ENCODE data around the gene CST7. TPM values are rescaled to one million over a fixed set of nuclear protein-coding genes. Genes with fewer than 3 reads are reported as not detected.

CST7 gene
- polyA plus RNA-seq, 1 donor, result 1.9 TPM

DNA sequence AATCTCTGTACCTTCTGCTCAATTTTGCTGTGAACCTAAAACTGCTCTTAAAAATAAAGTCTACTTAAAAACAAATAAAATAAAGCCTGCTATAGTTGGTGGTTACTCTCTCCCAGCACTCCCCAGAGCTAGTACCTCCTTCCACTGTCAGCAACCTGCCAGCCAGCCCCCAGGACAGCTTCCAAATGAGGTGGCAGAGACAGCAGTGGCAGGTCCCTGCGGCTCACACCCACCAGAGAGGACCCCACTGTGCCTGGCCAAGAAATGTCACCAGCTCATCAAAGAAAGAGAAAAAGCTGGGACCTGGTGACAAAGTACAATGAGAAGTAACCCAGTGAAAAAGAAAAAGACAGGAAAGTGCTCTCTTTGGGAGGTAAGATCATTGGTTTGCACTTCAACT, 28.3 kb downstream of the CST7 start:
- no CpG with 5 or more reads among the region's 1 CpG for WGBS (ENCODE audit: insufficient coverage, low lambda C conversion rate)
- Histone ChIP-seq H3K4me1 (ENCODE audit: control insufficient read depth, insufficient read depth, low read length) (no peaks in the 10 kb centered on the region), H3K36me3 (ENCODE audit: control insufficient read depth, insufficient read depth, low read length) (peaks cover 60% of the 10 kb centered on the region), H3K4me3 (ENCODE audit: low read length) (no peak overlapping the region), H3K27ac (ENCODE audit: low read length) (no peak overlapping the region), H3K27me3 (ENCODE audit: control insufficient read depth, insufficient read depth, low read length) (no peaks in the 10 kb centered on the region), H3K9me3 (ENCODE audit: control insufficient read depth, low read depth, low read length) (peaks cover 15% of the 10 kb centered on the region)
- no peak for DNase-seq

DNA sequence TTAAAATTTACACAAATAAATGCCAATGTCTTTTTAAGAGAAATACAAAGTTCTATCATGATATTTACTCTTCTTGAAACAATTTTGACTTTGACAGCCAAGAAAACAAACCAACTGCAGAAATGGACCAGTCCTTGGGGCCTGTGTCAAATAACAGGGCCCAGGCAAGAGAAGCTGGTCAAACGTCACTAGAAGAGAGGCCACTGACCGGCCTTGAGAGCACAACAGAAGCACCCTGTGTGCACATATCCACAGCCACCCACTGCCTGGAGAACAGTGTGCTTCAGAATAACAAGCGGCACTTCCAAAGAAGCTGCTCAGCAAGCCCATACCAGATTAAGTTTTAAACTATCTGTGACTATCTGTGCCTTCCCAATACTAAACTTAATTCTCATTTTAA, 28.7 kb downstream of the CST7 start:
- Histone ChIP-seq H3K27ac (ENCODE audit: low read length) (no peak overlapping the region), H3K9me3 (ENCODE audit: control insufficient read depth, low read depth, low read length) (peaks cover 15% of the 10 kb centered on the region), H3K4me1 (ENCODE audit: control insufficient read depth, insufficient read depth, low read length) (no peaks in the 10 kb centered on the region), H3K27me3 (ENCODE audit: control insufficient read depth, insufficient read depth, low read length) (no peaks in the 10 kb centered on the region), H3K4me3 (ENCODE audit: low read length) (no peak overlapping the region), H3K36me3 (ENCODE audit: control insufficient read depth, insufficient read depth, low read length) (peaks cover 59% of the 10 kb centered on the region)
- no peak for DNase-seq
- no CpG with 5 or more reads among the region's 3 CpGs for WGBS (ENCODE audit: insufficient coverage, low lambda C conversion rate)

DNA sequence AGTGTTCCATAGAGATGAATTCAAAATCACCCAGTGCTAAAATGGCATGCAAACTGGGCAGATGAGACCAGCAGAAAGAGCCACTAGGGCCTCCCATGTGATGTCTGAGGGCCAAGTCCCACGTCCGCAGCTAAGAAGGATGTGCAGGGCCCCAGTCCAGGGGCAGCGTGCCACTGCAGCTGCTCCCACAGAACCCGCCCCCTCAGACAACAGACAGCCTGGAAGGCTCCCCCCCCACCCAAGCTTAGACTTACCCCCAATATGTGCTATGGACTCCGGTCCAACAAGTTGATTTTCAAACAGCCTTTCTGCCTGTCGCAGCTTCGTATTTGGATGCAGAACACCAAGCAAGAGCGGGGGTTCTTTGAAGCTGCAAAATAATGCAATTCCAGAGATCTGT, 29.4 kb downstream of the CST7 start:
- WGBS (ENCODE audit: insufficient coverage, low lambda C conversion rate), result no CpG with 5 or more reads among the region's 8 CpGs
- H3K27ac ChIP-seq (ENCODE audit: low read length), result no peak overlapping the region
- no peaks in the 10 kb centered on the region for H3K27me3 ChIP-seq (ENCODE audit: control insufficient read depth, insufficient read depth, low read length)
- peaks cover 15% of the 10 kb centered on the region for H3K9me3 ChIP-seq (ENCODE audit: control insufficient read depth, low read depth, low read length)
- peaks cover 58% of the 10 kb centered on the region for H3K36me3 ChIP-seq (ENCODE audit: control insufficient read depth, insufficient read depth, low read length)
- DNase-seq, result no peak
- no peak overlapping the region for H3K4me3 ChIP-seq (ENCODE audit: low read length)
- H3K4me1 ChIP-seq (ENCODE audit: control insufficient read depth, insufficient read depth, low read length), result no peaks in the 10 kb centered on the region

DNA sequence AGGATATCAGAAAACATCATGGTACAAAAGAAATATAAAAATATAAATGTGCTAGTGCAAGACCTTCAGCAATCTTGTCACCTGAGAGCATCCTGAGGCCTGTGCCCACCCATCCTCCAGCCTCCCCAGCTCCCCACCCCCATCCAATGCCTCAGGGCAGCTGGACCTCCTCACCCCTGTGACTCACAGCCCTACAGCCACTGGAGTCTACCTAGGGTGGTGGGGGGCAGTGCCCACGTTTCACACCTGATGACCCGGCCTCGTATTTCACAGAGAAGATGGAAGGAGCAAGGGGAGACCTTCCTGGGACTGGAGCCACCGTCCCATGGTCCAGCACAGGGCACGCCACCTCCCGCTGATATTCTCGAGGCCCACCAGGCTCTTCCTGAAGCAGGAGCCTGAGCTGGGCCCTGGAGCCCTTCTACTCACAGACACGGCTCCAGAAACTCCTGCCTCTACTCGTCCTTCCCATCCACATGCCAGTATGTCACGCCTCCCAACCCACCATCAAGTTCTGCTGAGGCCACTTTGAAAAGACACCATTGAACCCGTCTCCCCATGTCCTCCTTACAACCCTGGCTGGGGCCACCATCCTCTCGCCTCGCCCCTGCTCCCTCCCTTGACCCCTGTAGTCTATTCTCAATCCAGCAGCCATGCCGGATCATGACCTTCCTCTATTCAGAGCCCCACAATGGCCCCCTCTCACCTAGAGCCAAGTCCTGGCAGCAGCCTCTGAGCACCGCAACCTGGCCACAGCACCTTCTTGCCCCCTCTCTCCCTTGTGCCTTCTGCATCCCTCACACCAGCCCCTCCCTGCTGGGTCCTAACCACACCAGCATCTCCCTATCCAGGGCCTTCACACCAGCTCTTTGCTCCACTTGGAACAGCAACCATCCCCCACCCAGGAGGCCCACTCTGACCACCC, 30.2 kb downstream of the CST7 start:
- DNase-seq, result no peak
- Histone ChIP-seq H3K27me3 (ENCODE audit: control insufficient read depth, insufficient read depth, low read length) (no peaks in the 10 kb centered on the region), H3K27ac (ENCODE audit: low read length) (no peak overlapping the region), H3K36me3 (ENCODE audit: control insufficient read depth, insufficient read depth, low read length) (peaks cover 55% of the 10 kb centered on the region), H3K9me3 (ENCODE audit: control insufficient read depth, low read depth, low read length) (peaks cover 15% of the 10 kb centered on the region), H3K4me3 (ENCODE audit: low read length) (no peak overlapping the region), H3K4me1 (ENCODE audit: control insufficient read depth, insufficient read depth, low read length) (no peaks in the 10 kb centered on the region)
- WGBS (ENCODE audit: insufficient coverage, low lambda C conversion rate), result no CpG with 5 or more reads among the region's 15 CpGs

DNA sequence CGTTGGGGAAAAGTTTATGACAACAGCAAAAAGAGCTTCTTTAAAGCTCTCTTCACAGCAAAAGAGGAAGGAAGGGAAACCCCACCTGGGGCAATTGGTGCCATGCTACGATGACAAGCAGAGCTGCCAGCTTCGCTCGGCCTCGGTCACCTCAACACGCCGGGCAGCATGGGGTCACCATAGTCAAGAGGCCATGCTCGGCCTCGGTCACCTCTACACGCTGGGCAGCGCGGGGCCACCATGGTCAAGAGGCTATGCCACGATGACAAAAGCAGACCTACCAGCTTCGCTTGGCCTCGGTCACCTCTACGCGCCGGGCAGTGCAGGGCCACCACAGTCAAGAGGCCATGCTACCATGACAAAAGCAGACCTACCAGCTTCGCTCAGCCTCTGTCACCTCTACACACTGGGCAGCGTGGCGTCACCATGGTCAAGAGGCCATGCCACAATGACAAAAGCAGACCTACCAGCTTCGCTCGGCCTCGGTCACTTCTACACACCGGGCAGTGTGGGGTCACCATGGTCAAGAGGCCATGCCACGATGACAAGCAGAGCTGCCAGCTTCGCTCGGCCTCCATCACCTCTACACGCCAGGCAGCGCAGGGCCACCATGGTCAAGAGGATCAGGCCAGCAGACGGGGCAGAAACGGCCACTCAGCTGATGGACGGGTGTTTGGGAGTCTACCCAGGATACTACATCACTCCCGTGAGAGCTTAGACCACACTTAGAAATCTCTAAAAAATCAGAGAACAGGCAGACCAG, 31.4 kb downstream of the CST7 start:
- WGBS (ENCODE audit: insufficient coverage, low lambda C conversion rate), result no CpG with 5 or more reads among the region's 34 CpGs
- Histone ChIP-seq H3K9me3 (ENCODE audit: control insufficient read depth, low read depth, low read length) (peaks cover 15% of the 10 kb centered on the region), H3K4me3 (ENCODE audit: low read length) (no peak overlapping the region), H3K4me1 (ENCODE audit: control insufficient read depth, insufficient read depth, low read length) (peaks cover 6% of the 10 kb centered on the region), H3K27ac (ENCODE audit: low read length) (no peak overlapping the region), H3K27me3 (ENCODE audit: control insufficient read depth, insufficient read depth, low read length) (no peaks in the 10 kb centered on the region), H3K36me3 (ENCODE audit: control insufficient read depth, insufficient read depth, low read length) (peaks cover 55% of the 10 kb centered on the region)
- DNase-seq, result no peak

DNA sequence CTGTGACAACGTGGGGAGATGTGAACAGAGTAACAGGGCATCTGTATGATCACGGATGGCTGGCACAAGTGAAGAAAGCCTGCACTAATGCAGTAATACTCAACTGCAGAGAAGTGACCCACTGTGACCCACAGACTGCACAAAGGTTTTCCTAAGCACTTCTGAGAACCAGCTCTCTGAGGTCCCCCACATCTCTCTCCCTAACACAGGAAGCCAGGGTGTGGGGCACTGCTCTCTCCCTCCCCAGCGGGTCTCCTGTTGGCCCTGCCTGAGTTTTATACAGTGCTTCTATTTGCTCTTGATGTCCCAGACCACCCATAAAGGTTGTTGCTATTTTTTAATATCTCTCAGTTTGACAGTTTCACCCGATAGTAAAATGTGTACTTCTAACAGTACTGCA, 32.2 kb downstream of the CST7 start:
- WGBS (ENCODE audit: insufficient coverage, low lambda C conversion rate), result 71% methylated on average over 1 of the region's 4 CpGs
- no peak for DNase-seq
- no peaks in the 10 kb centered on the region for H3K27me3 ChIP-seq (ENCODE audit: control insufficient read depth, insufficient read depth, low read length)
- no peak overlapping the region for H3K4me3 ChIP-seq (ENCODE audit: low read length)
- H3K36me3 ChIP-seq (ENCODE audit: control insufficient read depth, insufficient read depth, low read length), result peaks cover 55% of the 10 kb centered on the region
- H3K4me1 ChIP-seq (ENCODE audit: control insufficient read depth, insufficient read depth, low read length), result peaks cover 6% of the 10 kb centered on the region
- no peak overlapping the region for H3K27ac ChIP-seq (ENCODE audit: low read length)
- peaks cover 15% of the 10 kb centered on the region for H3K9me3 ChIP-seq (ENCODE audit: control insufficient read depth, low read depth, low read length)

DNA sequence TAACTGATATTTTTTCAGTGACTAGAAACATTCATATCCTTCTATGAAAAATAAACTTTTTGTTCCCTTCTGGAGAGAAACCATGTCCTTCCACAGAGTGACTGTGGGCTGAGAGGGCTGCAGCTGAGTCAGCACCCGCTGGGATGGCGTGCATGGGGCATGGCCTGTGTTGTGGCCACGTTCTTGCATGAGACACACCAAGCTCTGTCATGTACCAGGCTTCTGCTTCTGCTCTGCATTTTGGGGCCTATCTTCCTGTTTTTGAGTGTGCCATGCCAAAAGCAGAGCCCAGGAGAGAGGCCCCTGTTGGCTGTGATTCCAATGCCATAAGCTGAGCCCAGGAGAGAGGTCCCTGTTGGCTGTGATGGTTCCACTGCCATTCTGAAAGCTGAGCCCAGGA, 32.7 kb downstream of the CST7 start:
- no peak overlapping the region for H3K4me3 ChIP-seq (ENCODE audit: low read length)
- DNase-seq, result no peak
- H3K27me3 ChIP-seq (ENCODE audit: control insufficient read depth, insufficient read depth, low read length), result no peaks in the 10 kb centered on the region
- peaks cover 6% of the 10 kb centered on the region for H3K4me1 ChIP-seq (ENCODE audit: control insufficient read depth, insufficient read depth, low read length)
- H3K36me3 ChIP-seq (ENCODE audit: control insufficient read depth, insufficient read depth, low read length), result peaks cover 50% of the 10 kb centered on the region
- H3K27ac ChIP-seq (ENCODE audit: low read length), result no peak overlapping the region
- WGBS (ENCODE audit: insufficient coverage, low lambda C conversion rate), result no CpG with 5 or more reads among the region's 3 CpGs
- H3K9me3 ChIP-seq (ENCODE audit: control insufficient read depth, low read depth, low read length), result peaks cover 15% of the 10 kb centered on the region

DNA sequence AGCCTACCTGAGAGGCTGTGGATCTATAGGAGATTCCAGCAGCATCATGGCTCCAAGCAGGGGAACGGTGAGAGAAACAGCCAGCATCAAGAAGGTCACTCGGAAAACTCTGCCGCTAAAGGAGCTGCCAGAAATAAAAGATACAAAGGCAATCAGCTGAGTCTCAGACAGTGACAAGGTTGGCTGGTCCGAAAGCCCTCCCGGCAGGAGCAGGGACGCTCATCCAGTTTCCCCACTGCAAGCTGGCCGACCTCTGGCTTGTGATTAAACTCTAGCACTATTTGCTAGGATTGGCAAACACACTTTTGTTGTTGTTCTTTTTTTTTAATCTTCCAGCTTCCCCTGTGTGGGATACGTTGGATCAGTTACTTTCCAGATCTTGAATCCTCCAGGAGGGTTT, 34.8 kb downstream of the CST7 start:
- no peak for DNase-seq
- H3K27ac ChIP-seq (ENCODE audit: low read length), result no peak overlapping the region
- no peak overlapping the region for H3K4me3 ChIP-seq (ENCODE audit: low read length)
- H3K36me3 ChIP-seq (ENCODE audit: control insufficient read depth, insufficient read depth, low read length), result peaks cover 39% of the 10 kb centered on the region
- H3K9me3 ChIP-seq (ENCODE audit: control insufficient read depth, low read depth, low read length), result peaks cover 15% of the 10 kb centered on the region
- 75% methylated on average over 3 of the region's 8 CpGs for WGBS (ENCODE audit: insufficient coverage, low lambda C conversion rate)
- peaks cover 6% of the 10 kb centered on the region for H3K4me1 ChIP-seq (ENCODE audit: control insufficient read depth, insufficient read depth, low read length)
- H3K27me3 ChIP-seq (ENCODE audit: control insufficient read depth, insufficient read depth, low read length), result no peaks in the 10 kb centered on the region

DNA sequence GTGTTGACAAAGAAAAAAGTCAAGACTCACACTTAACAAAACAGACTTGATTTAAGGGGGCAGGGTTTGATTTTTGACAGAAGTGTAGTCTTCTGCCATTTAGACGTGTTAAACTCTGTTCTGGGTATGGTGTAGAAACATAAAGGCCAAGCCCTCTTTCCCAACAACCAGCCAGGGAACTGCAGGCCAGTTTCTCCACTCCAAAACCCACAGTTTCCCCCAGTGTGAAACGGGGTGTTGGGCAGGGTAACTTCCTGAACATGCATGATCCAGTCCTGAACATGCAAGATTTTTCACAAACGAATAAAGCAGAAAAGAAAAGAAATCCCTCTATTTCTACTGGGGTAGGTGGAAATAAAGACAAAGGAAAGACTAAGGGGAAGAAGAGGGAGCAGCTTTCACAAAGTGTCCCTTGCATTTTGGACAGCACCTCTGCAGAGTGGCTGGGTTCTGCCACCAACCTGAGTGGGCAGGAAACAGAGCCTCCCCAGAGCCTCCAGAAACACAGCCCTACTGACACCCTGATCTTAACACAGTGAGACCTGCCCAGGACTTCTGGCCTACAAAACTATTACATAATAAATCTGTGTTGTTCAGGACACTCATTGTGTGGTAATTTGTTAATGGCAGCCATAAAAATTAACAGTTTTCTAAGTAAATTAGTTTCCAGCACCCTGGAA, 36.0 kb downstream of the CST7 start:
- H3K9me3 ChIP-seq (ENCODE audit: control insufficient read depth, low read depth, low read length), result peaks cover 7% of the 10 kb centered on the region
- no peak for DNase-seq
- no peak overlapping the region for H3K27ac ChIP-seq (ENCODE audit: low read length)
- no peaks in the 10 kb centered on the region for H3K27me3 ChIP-seq (ENCODE audit: control insufficient read depth, insufficient read depth, low read length)
- WGBS (ENCODE audit: insufficient coverage, low lambda C conversion rate), result 100% methylated on average over 1 of the region's 3 CpGs
- no peak overlapping the region for H3K4me3 ChIP-seq (ENCODE audit: low read length)
- H3K36me3 ChIP-seq (ENCODE audit: control insufficient read depth, insufficient read depth, low read length), result peaks cover 33% of the 10 kb centered on the region
- H3K4me1 ChIP-seq (ENCODE audit: control insufficient read depth, insufficient read depth, low read length), result peaks cover 6% of the 10 kb centered on the region

DNA sequence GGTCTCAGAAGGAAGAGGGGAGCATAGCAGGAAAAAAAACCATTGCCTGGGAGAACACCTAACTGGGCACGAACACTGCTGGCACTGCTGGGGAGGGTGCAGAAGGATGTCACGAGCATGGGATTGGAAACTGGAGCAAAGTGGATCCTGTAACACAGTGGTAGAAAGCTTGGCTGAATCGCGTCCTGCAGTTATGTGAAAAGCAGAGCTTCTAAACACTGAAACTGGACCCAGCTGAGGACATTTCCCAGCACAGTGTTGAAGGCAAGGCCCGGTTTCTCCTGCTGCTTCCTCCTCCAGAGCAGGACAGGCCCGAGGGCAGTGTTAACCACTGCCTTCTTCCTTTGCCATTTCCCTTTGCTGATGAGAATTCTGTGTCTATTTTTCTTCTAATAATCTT, 36.7 kb downstream of the CST7 start:
- DNase-seq, result peak in 1 of 2 donors; percentile 32
- H3K27me3 ChIP-seq (ENCODE audit: control insufficient read depth, insufficient read depth, low read length), result no peaks in the 10 kb centered on the region
- H3K36me3 ChIP-seq (ENCODE audit: control insufficient read depth, insufficient read depth, low read length), result peaks cover 26% of the 10 kb centered on the region
- no peak overlapping the region for H3K27ac ChIP-seq (ENCODE audit: low read length)
- WGBS (ENCODE audit: insufficient coverage, low lambda C conversion rate), result 80% methylated on average over 2 of the region's 6 CpGs
- no peak overlapping the region for H3K4me3 ChIP-seq (ENCODE audit: low read length)
- H3K9me3 ChIP-seq (ENCODE audit: control insufficient read depth, low read depth, low read length), result peaks cover under 1% of the 10 kb centered on the region
- H3K4me1 ChIP-seq (ENCODE audit: control insufficient read depth, insufficient read depth, low read length), result peaks cover 6% of the 10 kb centered on the region

Measured in large intestine (tissue), 3 donors.